ENCODE results near the gene DIRAS2. TPM values are rescaled to one million over a fixed set of nuclear protein-coding genes. Genes with fewer than 3 reads are reported as not detected.

Gene DIRAS2
- total RNA-seq, 1 donor, result not detected

DNA sequence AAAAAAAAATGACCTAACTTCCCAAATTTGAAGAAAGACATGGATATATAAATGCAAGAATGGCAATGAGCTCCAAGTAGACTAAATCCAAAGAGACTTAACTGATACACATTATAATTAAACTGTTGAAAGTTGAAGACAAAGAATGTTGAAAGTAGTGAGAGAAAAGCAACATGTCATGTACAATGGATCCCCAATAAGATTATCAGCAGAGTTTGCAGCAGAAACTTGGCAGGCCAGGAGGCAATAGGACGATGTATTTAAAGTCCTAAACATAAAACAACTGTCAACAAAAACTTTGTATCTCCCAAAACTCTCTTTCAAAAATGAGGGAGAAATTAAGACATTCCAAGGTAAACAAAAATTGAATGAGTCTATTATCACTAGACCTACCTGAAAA lies 8.6 kb upstream of the DIRAS2 start:
- H3K4me2 ChIP-seq (ENCODE audit: insufficient read depth, low read length), result no peak overlapping the region
- TF ChIP-seq, protein P1, sequence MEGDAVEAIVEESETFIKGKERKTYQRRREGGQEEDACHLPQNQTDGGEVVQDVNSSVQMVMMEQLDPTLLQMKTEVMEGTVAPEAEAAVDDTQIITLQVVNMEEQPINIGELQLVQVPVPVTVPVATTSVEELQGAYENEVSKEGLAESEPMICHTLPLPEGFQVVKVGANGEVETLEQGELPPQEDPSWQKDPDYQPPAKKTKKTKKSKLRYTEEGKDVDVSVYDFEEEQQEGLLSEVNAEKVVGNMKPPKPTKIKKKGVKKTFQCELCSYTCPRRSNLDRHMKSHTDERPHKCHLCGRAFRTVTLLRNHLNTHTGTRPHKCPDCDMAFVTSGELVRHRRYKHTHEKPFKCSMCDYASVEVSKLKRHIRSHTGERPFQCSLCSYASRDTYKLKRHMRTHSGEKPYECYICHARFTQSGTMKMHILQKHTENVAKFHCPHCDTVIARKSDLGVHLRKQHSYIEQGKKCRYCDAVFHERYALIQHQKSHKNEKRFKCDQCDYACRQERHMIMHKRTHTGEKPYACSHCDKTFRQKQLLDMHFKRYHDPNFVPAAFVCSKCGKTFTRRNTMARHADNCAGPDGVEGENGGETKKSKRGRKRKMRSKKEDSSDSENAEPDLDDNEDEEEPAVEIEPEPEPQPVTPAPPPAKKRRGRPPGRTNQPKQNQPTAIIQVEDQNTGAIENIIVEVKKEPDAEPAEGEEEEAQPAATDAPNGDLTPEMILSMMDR (IDR thresholded peaks at IDR 0.05; ENCODE audit: extremely low read depth, low read depth, low read length), result no peak
- H3K79me2 ChIP-seq (ENCODE audit: insufficient read depth, low read length), result no peaks in the 10 kb centered on the region
- no peak for DNase-seq (ENCODE audit: insufficient read length, low spot score, missing footprints)
- no peaks in the 10 kb centered on the region for H3K27me3 ChIP-seq (ENCODE audit: insufficient read depth, low read length)
- no peak overlapping the region for H3K27ac ChIP-seq (ENCODE audit: low read depth, low read length)
- no peaks in the 10 kb centered on the region for H3K4me1 ChIP-seq (ENCODE audit: insufficient read depth, low read length)
- no peaks in the 10 kb centered on the region for H3K36me3 ChIP-seq (ENCODE audit: insufficient read depth, low read length)
- H2AFZ ChIP-seq (ENCODE audit: low read length), result no peak overlapping the region
- H3K9me3 ChIP-seq (ENCODE audit: low read depth, low read length), result peaks cover 2% of the 10 kb centered on the region
- no peak overlapping the region for H3K4me3 ChIP-seq (ENCODE audit: insufficient read depth, low read length)
- no peaks in the 10 kb centered on the region for H4K20me1 ChIP-seq (ENCODE audit: insufficient read depth, low read length)

DNA sequence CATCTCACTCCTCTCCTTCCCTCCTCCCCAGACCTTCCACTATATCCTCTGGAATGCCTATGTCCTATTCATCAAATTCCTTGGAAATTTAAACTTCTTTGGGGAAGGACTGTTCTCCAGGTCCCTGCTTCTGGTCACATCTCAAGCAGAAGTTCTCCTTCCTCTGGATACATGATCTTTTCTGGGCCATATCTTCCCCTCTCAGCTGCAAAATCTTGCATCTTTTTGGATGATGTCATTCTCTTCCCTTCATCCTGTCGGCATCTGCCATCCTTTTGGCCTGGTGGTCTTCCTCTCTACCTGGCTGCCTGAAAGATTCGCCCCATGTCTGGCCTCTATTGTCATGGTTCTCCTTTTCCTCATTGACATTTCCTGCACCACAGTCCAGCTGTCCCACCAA lies 5.2 kb upstream of the DIRAS2 start:
- Histone ChIP-seq H3K27me3 (ENCODE audit: insufficient read depth, low read length) (no peaks in the 10 kb centered on the region), H2AFZ (ENCODE audit: low read length) (no peak overlapping the region), H3K79me2 (ENCODE audit: insufficient read depth, low read length) (no peaks in the 10 kb centered on the region), H3K4me1 (ENCODE audit: insufficient read depth, low read length) (no peaks in the 10 kb centered on the region), H3K4me3 (ENCODE audit: insufficient read depth, low read length) (no peak overlapping the region), H4K20me1 (ENCODE audit: insufficient read depth, low read length) (no peaks in the 10 kb centered on the region), H3K4me2 (ENCODE audit: insufficient read depth, low read length) (no peak overlapping the region), H3K27ac (ENCODE audit: low read depth, low read length) (no peak overlapping the region), H3K36me3 (ENCODE audit: insufficient read depth, low read length) (no peaks in the 10 kb centered on the region), H3K9me3 (ENCODE audit: low read depth, low read length) (peaks cover 2% of the 10 kb centered on the region)
- DNase-seq (ENCODE audit: insufficient read length, low spot score, missing footprints), result peak; percentile 59
- TF ChIP-seq, protein P1 (IDR thresholded peaks at IDR 0.05; ENCODE audit: extremely low read depth, low read depth, low read length), result no peak

DNA sequence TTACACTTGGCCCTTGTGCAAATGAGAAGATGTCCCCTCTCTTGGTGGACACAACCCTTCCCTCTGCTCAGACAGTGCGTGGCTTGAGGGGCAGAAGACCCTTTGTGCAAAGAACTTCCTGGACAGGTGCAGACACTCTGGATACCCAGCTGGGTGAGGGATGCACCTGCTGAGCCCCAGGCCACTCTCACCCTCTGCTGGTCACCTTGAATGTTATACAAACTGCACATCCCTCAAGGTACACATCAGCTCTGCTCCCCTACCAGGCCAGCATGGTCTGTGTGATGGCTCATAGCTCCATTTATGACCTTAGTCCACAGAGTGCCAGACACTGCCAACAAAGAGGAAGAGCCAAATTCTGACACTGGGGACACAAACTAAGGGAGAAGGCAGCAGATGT lies 3.1 kb upstream of the DIRAS2 start:
- DNase-seq (ENCODE audit: insufficient read length, low spot score, missing footprints), result no peak
- Histone ChIP-seq H3K4me3 (ENCODE audit: insufficient read depth, low read length) (no peak overlapping the region), H3K36me3 (ENCODE audit: insufficient read depth, low read length) (no peaks in the 10 kb centered on the region), H3K4me2 (ENCODE audit: insufficient read depth, low read length) (no peak overlapping the region), H3K27ac (ENCODE audit: low read depth, low read length) (no peak overlapping the region), H2AFZ (ENCODE audit: low read length) (no peak overlapping the region), H4K20me1 (ENCODE audit: insufficient read depth, low read length) (no peaks in the 10 kb centered on the region), H3K4me1 (ENCODE audit: insufficient read depth, low read length) (no peaks in the 10 kb centered on the region), H3K9me3 (ENCODE audit: low read depth, low read length) (peaks cover 2% of the 10 kb centered on the region), H3K79me2 (ENCODE audit: insufficient read depth, low read length) (no peaks in the 10 kb centered on the region), H3K27me3 (ENCODE audit: insufficient read depth, low read length) (peaks cover 4% of the 10 kb centered on the region)
- TF ChIP-seq, protein P1 (IDR thresholded peaks at IDR 0.05; ENCODE audit: extremely low read depth, low read depth, low read length), result no peak

DNA sequence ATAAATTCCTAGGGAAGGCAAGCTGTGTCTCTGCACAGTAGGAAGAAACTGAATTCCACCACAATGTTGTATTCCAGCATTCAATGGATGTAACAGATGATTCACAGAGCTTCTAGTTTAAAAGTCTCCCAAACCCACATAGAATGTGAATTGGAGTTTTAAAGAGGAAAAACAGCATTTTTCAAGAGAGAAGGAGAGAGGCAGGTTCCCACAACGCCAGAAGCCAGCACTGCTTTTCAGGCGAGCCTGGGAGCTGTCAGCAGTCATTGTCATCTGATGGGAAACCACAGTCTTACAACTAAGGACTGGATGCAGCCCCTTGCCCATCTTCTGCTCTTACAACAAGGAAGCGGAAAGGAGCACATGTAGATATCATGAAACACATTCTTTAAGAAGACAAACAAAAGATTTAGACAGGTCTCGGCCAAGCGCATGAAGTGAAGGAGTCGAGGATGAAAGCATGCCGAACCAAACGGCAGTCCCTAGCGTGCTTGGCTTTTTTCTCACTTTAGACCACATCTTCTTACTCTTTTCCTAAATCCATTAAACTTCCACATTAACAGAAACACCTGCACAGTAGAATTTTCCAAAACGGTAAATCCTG lies 638 bp downstream of the DIRAS2 start:
- TF ChIP-seq, protein P1 (IDR thresholded peaks at IDR 0.05; ENCODE audit: extremely low read depth, low read depth, low read length), result no peak
- Histone ChIP-seq H3K9me3 (ENCODE audit: low read depth, low read length) (no peaks in the 10 kb centered on the region), H3K79me2 (ENCODE audit: insufficient read depth, low read length) (no peaks in the 10 kb centered on the region), H2AFZ (ENCODE audit: low read length) (no peak overlapping the region), H3K36me3 (ENCODE audit: insufficient read depth, low read length) (no peaks in the 10 kb centered on the region), H3K4me2 (ENCODE audit: insufficient read depth, low read length) (peak overlapping the region; percentile 80), H3K27ac (ENCODE audit: low read depth, low read length) (no peak overlapping the region), H3K27me3 (ENCODE audit: insufficient read depth, low read length) (peaks cover 4% of the 10 kb centered on the region), H3K4me3 (ENCODE audit: insufficient read depth, low read length) (no peak overlapping the region), H4K20me1 (ENCODE audit: insufficient read depth, low read length) (no peaks in the 10 kb centered on the region), H3K4me1 (ENCODE audit: insufficient read depth, low read length) (no peaks in the 10 kb centered on the region)
- no peak for DNase-seq (ENCODE audit: insufficient read length, low spot score, missing footprints)
